NCI-H2029 treated with DMSO at 0.1 percent for 48 hours (cell line): ENCODE data around the gene PCDHGA10.
"Not testable (repeated sequence)": the region's sequence is repeated elsewhere in the genome, so short reads cannot be mapped to it uniquely, and the experiment has no call there.

Experiments
- DNase-seq: peaks from one replicate; lab custom pipeline; 2025; lab: John Stamatoyannopoulos, UW

Gene PCDHGA10

GRCh38 chr5:141420855-141421488 lies 8.2 kb downstream of the PCDHGA10 start, which contains the start of gene PCDHGA11:
Gene PCDHGA11, plus strand, starts transcription at chr5:141421051. Its CDS starts 177 bp downstream, at chr5:141421228.
- DNase-seq: no peak

GRCh38 chr5:141421489-141421855 lies 8.7 kb downstream of the PCDHGA10 start:
- no peak for DNase-seq

GRCh38 chr5:141422742-141423291 lies 10.0 kb downstream of the PCDHGA10 start:
- DNase-seq: no peak

- DNase-seq: no peak
Observed at GRCh38 chr5:141427783-141428426, 15.1 kb downstream of the PCDHGA10 start.

GRCh38 chr5:141430332-141431113 lies 17.7 kb downstream of the PCDHGA10 start, which contains the start of gene PCDHGA12:
Gene PCDHGA12, plus strand, starts transcription at chr5:141430507. Its CDS starts 253 bp downstream, at chr5:141430760.
- DNase-seq: no peak

- no peak for DNase-seq
Observed at GRCh38 chr5:141431286-141431685, 18.5 kb downstream of the PCDHGA10 start.

GRCh38 chr5:141432308-141432707 lies 19.5 kb downstream of the PCDHGA10 start:
- DNase-seq: not testable (repeated sequence)

GRCh38 chr5:141432726-141433125 lies 19.9 kb downstream of the PCDHGA10 start:
- not testable (repeated sequence) for DNase-seq

- DNase-seq: no peak
Observed at GRCh38 chr5:141434006-141434405, 21.2 kb downstream of the PCDHGA10 start.

GRCh38 chr5:141437221-141437620 lies 24.4 kb downstream of the PCDHGA10 start:
- no peak for DNase-seq

- no peak for DNase-seq
Observed at GRCh38 chr5:141439411-141440141, 26.8 kb downstream of the PCDHGA10 start.

- DNase-seq: no peak
Observed at GRCh38 chr5:141440341-141440740, 27.6 kb downstream of the PCDHGA10 start.

- no peak for DNase-seq
Observed at GRCh38 chr5:141441571-141442170, 28.9 kb downstream of the PCDHGA10 start.

GRCh38 chr5:141465351-141465750 lies 52.6 kb downstream of the PCDHGA10 start:
- DNase-seq: no peak
